ENCODE data around the gene ILKAP. TPM values are rescaled to one million over a fixed set of nuclear protein-coding genes. Genes with fewer than 3 reads are reported as not detected.

Gene ILKAP
- total RNA-seq, 1 experiment from 2014 or later, result 19.5 TPM

GRCh38 chr2:238124488-238125126, 78.9 kb downstream of the ILKAP start:
- DNase-seq (ENCODE audit: low read depth), result no peak

GRCh38 chr2:238123991-238124470, 79.5 kb downstream of the ILKAP start:
- DNase-seq (ENCODE audit: low read depth), result no peak

DNA sequence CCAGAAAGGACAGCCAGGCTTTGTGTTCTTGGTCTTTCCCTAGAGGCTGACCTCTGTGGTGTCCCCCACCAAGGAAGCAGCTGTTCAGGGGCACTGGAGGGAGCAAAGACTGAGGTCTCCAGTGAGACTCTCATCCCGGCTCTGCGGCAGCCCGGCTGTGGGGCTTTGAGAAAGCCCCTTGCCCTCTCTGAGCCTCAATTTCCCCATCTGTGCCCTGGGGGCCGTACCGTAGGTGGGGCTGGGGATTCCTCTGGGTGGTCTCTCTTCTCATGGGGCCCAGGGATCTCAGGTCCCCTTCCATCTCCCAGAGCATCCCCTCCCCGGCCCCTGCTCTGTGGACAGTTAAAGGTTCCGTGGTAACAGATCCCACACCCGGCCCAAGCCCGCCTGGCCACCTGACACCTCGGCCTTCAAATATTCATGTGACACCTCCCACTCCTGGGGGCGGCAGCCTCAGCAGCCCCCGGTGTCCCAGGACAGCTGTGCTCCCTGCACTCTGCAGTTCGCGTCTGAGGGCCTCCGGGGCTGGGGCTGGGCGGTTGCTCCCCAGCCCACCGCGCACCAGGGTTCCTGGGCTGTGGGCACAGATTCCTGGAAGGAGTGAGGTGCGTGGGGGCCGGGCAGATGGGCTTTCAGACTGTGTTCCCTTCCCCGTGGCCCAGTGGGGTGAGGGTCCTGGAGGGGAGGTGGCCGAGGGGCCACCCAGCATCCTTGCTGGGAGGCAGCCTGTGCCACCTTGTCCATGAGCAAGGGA, 80.1 kb downstream of the ILKAP start:
- DNase-seq (ENCODE audit: low read depth), result no peak

GRCh38 chr2:238122287-238123217, 80.9 kb downstream of the ILKAP start:
- DNase-seq (ENCODE audit: low read depth), result no peak

DNA sequence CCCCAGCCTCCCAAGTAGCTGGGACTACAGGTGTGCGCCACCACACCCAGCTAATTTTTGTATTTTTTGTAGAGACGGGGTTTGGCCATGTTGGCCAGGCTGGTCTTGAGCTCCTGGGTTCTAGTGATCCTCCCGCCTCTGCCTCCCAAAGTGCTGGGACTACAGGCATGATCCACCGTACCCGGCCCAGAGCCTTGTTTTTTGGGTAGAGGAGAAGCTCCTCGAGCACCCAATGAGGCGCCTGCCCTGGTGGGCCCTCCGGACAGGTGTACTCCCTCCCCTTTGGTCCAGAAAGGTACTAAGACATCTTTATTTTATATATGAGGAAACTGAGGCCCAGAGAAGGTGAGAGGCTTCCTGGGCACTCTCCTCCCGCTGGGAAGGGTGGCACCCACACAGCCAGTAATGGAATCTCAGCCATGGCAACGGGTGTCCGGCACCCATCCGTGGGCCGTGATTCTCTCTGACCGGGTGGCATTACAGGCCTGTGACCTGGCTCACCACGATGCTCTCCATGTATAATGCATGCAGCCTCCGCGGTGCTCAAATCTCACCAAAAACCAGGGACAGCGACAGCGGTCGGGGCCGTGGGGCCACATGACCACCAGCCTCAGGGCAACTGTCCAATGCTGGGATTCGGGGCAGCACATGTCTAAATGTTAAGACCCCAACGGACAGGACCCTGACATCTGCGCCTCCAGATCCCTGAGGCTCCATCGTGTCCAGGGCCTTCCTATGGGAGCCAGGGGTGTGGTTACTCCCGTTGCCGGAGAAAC, 81.8 kb downstream of the ILKAP start:
- DNase-seq (ENCODE audit: low read depth), result no peak

DNA sequence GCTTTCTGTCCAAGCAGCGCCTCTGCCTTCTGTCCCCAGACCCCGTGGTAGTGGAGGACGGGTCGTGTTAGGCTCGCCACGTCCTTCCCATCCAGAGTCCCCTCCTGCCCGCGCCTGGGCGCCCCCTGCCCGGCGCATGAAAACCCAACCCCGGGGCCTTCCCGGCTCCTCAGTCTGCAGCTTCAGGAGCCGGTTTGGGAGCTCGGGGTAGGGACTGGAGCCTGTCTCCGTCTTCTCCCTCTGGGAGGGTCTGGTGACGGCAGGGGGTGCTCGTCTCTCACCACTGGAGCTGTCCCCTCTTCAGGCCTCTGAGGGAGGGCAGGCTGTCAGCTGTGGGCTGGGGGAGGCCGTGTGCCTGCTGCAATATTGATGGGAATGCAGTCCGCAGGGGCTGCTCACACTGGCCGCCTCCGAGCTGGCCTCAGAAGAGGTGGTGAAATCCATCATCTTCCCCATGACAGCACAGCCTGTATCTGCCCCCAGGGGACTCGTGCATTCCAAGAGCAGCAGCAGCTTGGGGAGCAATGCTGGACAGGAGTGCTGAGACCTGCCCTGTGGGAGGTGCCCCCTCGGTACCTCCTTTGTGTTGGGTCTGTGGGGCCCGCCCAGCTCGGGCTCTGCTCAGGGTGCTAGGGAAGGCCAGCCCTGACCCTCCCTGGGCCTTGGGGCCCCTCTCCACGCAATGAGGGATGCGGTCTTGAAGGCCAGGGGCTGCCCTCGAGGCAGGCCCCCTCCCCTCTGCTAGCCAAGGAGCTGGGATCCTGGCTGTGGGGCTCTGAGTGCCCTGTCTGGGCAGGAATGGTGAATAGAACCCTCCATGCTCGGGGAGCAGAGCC, 82.8 kb downstream of the ILKAP start:
- peak; percentile 37 for DNase-seq (ENCODE audit: low read depth)

Other genes starting within 250 kb of the ILKAP start
- gene UBE2F, start 236.7 kb downstream of the ILKAP start, total RNA-seq (2014; rRNA removed; shearing (Covaris generic)), result 86.9 and 99.0 TPM in 2 replicates
- gene SCLY, start 142.7 kb downstream of the ILKAP start, total RNA-seq (2014; rRNA removed; shearing (Covaris generic)), result 8.7 and 10.5 TPM in 2 replicates
- gene ESPNL, start 103.4 kb downstream of the ILKAP start, total RNA-seq (2014; rRNA removed; shearing (Covaris generic)), result not detected in 2 replicates
- not detected in 2 replicates for gene KLHL30, start 65.0 kb downstream of the ILKAP start, total RNA-seq (2014; rRNA removed; shearing (Covaris generic))
- gene ERFE, start 44.7 kb downstream of the ILKAP start, total RNA-seq (2014; rRNA removed; shearing (Covaris generic)), result 1.6 and 5.2 TPM in 2 replicates
- 1.5 and 5.3 TPM in 2 replicates for gene HES6, start 36.3 kb upstream of the ILKAP start, total RNA-seq (2014; rRNA removed; shearing (Covaris generic))
- 1.4 and 3.7 TPM in 2 replicates for gene PER2, start 84.9 kb upstream of the ILKAP start, total RNA-seq (2014; rRNA removed; shearing (Covaris generic))
- 3.2 and 12.7 TPM in 2 replicates for gene TRAF3IP1, start 116.8 kb upstream of the ILKAP start, total RNA-seq (2014; rRNA removed; shearing (Covaris generic))
- gene ASB1, start 223.2 kb upstream of the ILKAP start, total RNA-seq (2014; rRNA removed; shearing (Covaris generic)), result 11.5 and 17.2 TPM in 2 replicates

Measured in M059J (cell line).